Measurements from ENCODE around the gene BCL2L12.

DNA sequence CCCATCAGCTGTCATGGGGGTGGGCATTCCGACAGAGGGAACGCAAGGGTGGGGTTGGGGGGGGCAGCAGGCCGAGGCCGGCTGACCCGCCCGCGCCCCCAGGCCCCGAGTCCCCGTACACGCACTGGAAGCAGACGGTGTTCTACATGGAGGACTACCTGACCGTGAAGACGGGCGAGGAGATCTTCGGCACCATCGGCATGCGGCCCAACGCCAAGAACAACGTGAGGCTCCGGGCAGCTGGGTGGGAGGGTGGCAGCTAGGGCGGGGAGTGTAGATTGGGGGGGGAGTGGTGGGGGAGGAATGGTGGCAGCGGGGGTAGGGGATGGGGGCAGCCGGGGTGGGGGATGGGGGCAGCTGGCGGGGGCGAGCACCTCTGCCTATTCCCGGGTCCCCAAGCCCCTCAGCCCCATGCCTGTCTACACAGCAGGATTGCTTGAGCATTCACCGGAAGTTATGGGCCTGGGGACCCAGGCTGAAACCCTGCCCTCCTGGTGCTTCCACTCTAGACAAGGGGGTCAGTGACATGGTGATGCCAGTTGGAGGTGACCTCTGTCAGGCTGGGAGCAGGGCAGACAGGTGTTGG, 20.9 kb downstream of the BCL2L12 start:
- no peak for TF ChIP-seq EZH2 (IDR thresholded peaks at IDR 0.05; ENCODE audit: borderline replicate concordance, low read length)
- TF ChIP-seq, protein P1, sequence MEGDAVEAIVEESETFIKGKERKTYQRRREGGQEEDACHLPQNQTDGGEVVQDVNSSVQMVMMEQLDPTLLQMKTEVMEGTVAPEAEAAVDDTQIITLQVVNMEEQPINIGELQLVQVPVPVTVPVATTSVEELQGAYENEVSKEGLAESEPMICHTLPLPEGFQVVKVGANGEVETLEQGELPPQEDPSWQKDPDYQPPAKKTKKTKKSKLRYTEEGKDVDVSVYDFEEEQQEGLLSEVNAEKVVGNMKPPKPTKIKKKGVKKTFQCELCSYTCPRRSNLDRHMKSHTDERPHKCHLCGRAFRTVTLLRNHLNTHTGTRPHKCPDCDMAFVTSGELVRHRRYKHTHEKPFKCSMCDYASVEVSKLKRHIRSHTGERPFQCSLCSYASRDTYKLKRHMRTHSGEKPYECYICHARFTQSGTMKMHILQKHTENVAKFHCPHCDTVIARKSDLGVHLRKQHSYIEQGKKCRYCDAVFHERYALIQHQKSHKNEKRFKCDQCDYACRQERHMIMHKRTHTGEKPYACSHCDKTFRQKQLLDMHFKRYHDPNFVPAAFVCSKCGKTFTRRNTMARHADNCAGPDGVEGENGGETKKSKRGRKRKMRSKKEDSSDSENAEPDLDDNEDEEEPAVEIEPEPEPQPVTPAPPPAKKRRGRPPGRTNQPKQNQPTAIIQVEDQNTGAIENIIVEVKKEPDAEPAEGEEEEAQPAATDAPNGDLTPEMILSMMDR (conservative IDR thresholded peaks at IDR 0.05 in 1 of 2, IDR thresholded peaks at IDR 0.05 in 1 of 2; ENCODE audit: extremely low read depth in 1 of 2, insufficient read depth in 1 of 2, low read depth in 1 of 2, low read length in 2 of 2): no peak
